ENCODE results near the gene COLEC12. TPM values are rescaled to one million over a fixed set of nuclear protein-coding genes. Genes with fewer than 3 reads are reported as not detected.

Gene COLEC12
- polyA plus RNA-seq, 1 donor (not counting 4 experiments of a cell fraction or from before 2014, with no cell fraction given): not detected

- no peaks in the 10 kb centered on the region for H3K4me1 ChIP-seq (ENCODE audit: control insufficient read depth, extremely low read depth, insufficient read depth, low read length)
- no peak overlapping the region for H3K9ac ChIP-seq (ENCODE audit: control insufficient read depth, extremely low read depth, insufficient read depth, low read length)
- H3K9me1 ChIP-seq (ENCODE audit: control insufficient read depth, extremely low read depth, insufficient read depth, low read length): no peaks in the 10 kb centered on the region
- no peaks in the 10 kb centered on the region for H3K79me2 ChIP-seq (ENCODE audit: control insufficient read depth, insufficient read depth, low read length)
- H2AFZ ChIP-seq (ENCODE audit: control insufficient read depth, low read length): no peak overlapping the region
- dilution Hi-C loops (cut with MboI; ENCODE audit: extremely low pct_ligation_motif_present, low sequenced_read_pairs): no loop called here
- no peak for DNase-seq (ENCODE audit: low read depth, low spot score)
- no peaks in the 10 kb centered on the region for H3K36me3 ChIP-seq (ENCODE audit: control insufficient read depth in 2 of 2, extremely low read depth in 1 of 2, insufficient read depth in 2 of 2, low read length in 2 of 2)
- no peaks in the 10 kb centered on the region for H4K20me1 ChIP-seq (ENCODE audit: control insufficient read depth, extremely low read depth, insufficient read depth, low read length)
- no peak overlapping the region for H3K27ac ChIP-seq (ENCODE audit: control insufficient read depth, insufficient read depth, low read length)
- no peak overlapping the region for H3K4me3 ChIP-seq (ENCODE audit: control insufficient read depth in 2 of 3, extremely low read depth in 1 of 3, insufficient read depth in 2 of 3, low read depth in 1 of 3, low read length in 3 of 3)
- TF ChIP-seq CTCF (optimal IDR thresholded peaks at IDR 0.05 in 1 of 3, IDR thresholded peaks at IDR 0.05 in 1 of 3, conservative IDR thresholded peaks at IDR 0.05 in 1 of 3; ENCODE audit: extremely low read depth in 1 of 3, insufficient read depth in 2 of 3, low read length in 3 of 3) (no peak), EZH2 (IDR thresholded peaks at IDR 0.05; ENCODE audit: low read length) (no peak)
- H3K9me3 ChIP-seq (ENCODE audit: control insufficient read depth, low read depth, low read length): no peaks in the 10 kb centered on the region
- no peaks in the 10 kb centered on the region for H3K27me3 ChIP-seq (ENCODE audit: control insufficient read depth, extremely low read depth, insufficient read depth, low read length)
- no peak overlapping the region for H3K4me2 ChIP-seq (ENCODE audit: control insufficient read depth, extremely low read depth, insufficient read depth, low read depth, low read length)
- no peak for FAIRE-seq
Measured at GRCh38 chr18:515156-515815, 14.8 kb upstream of the COLEC12 start.

- H3K9me3 ChIP-seq (ENCODE audit: control insufficient read depth, low read depth, low read length): no peaks in the 10 kb centered on the region
- dilution Hi-C loops (cut with MboI; ENCODE audit: extremely low pct_ligation_motif_present, low sequenced_read_pairs): no loop called here
- H2AFZ ChIP-seq (ENCODE audit: control insufficient read depth, low read length): no peak overlapping the region
- H4K20me1 ChIP-seq (ENCODE audit: control insufficient read depth, extremely low read depth, insufficient read depth, low read length): no peaks in the 10 kb centered on the region
- FAIRE-seq (no peak), DNase-seq (ENCODE audit: low read depth, low spot score) (no peak)
- H3K9me1 ChIP-seq (ENCODE audit: control insufficient read depth, extremely low read depth, insufficient read depth, low read length): no peaks in the 10 kb centered on the region
- no peak overlapping the region for H3K4me3 ChIP-seq (ENCODE audit: control insufficient read depth in 2 of 3, extremely low read depth in 1 of 3, insufficient read depth in 2 of 3, low read depth in 1 of 3, low read length in 3 of 3)
- H3K79me2 ChIP-seq (ENCODE audit: control insufficient read depth, insufficient read depth, low read length): no peaks in the 10 kb centered on the region
- H3K4me2 ChIP-seq (ENCODE audit: control insufficient read depth, extremely low read depth, insufficient read depth, low read depth, low read length): no peak overlapping the region
- no peak overlapping the region for H3K9ac ChIP-seq (ENCODE audit: control insufficient read depth, extremely low read depth, insufficient read depth, low read length)
- H3K36me3 ChIP-seq (ENCODE audit: control insufficient read depth in 2 of 2, extremely low read depth in 1 of 2, insufficient read depth in 2 of 2, low read length in 2 of 2): no peaks in the 10 kb centered on the region
- TF ChIP-seq EZH2 (IDR thresholded peaks at IDR 0.05; ENCODE audit: low read length): no peak
- TF ChIP-seq CTCF (optimal IDR thresholded peaks at IDR 0.05 in 1 of 3, IDR thresholded peaks at IDR 0.05 in 1 of 3, conservative IDR thresholded peaks at IDR 0.05 in 1 of 3; ENCODE audit: extremely low read depth in 1 of 3, insufficient read depth in 2 of 3, low read length in 3 of 3): no peak
- no peaks in the 10 kb centered on the region for H3K4me1 ChIP-seq (ENCODE audit: control insufficient read depth, extremely low read depth, insufficient read depth, low read length)
- no peaks in the 10 kb centered on the region for H3K27me3 ChIP-seq (ENCODE audit: control insufficient read depth, extremely low read depth, insufficient read depth, low read length)
- no peak overlapping the region for H3K27ac ChIP-seq (ENCODE audit: control insufficient read depth, insufficient read depth, low read length)
Measured at GRCh38 chr18:513826-514530, 13.5 kb upstream of the COLEC12 start.

Data from keratinocyte (primary cell).